Loucy (cell line): Measurements from ENCODE around the gene OTUD1.

Source experiments
- H2AFZ ChIP-seq: fragments of 200-600 bp; sonication (generic); 2 replicates; pipeline ENCODE4 v1.6.0; 2016; ENCODE audit warnings: antibody characterized with exemption, mild to moderate bottlenecking, low read length, moderate library complexity
- H3F3A ChIP-seq: fragments of 200-600 bp; 2 replicates; pipeline ENCODE4 v1.6.0; 2016; ENCODE audit warnings: antibody characterized with exemption, low read depth, mild to moderate bottlenecking
- H3K27me3 ChIP-seq: fragments of 200-600 bp; sonication (generic); 2 replicates; pipeline ENCODE4 v1.6.1; 2014; ENCODE audit warnings: low read length, mild to moderate bottlenecking; ENCODE audit not compliant: insufficient read depth, poor library complexity, severe bottlenecking
- H3K36me3 ChIP-seq: fragments of 200-600 bp; sonication (generic); 2 replicates; pipeline ENCODE4 v1.6.1; 2016; ENCODE audit warnings: low read length; ENCODE audit not compliant: insufficient read depth
- H3K4me1 ChIP-seq: fragments of 200-600 bp; sonication (generic); 2 replicates; pipeline ENCODE4 v1.5.1; 2014; ENCODE audit warnings: low read length, mild to moderate bottlenecking; ENCODE audit not compliant: insufficient read depth, poor library complexity, severe bottlenecking
- H3K4me2 ChIP-seq: fragments of 200-600 bp; sonication (generic); 2 replicates; pipeline ENCODE4 v1.6.0; 2014; ENCODE audit warnings: antibody characterized with exemption, low read length, low read depth, mild to moderate bottlenecking; ENCODE audit not compliant: poor library complexity, severe bottlenecking
- H3K4me3 ChIP-seq: fragments of 200-600 bp; sonication (generic); 2 replicates; pipeline ENCODE4 v1.5.1; 2014; ENCODE audit warnings: low read length, mild to moderate bottlenecking, mixed read lengths; ENCODE audit not compliant: poor library complexity, severe bottlenecking
- H3K79me2 ChIP-seq: fragments of 200-600 bp; sonication (generic); 2 replicates; pipeline ENCODE4 v1.6.1; 2014; ENCODE audit warnings: low read length; ENCODE audit not compliant: insufficient read depth
- H3K9ac ChIP-seq: fragments of 200-600 bp; sonication (generic); 2 replicates; pipeline ENCODE4 v1.6.0; 2014; ENCODE audit warnings: mild to moderate bottlenecking, low read depth, low read length, moderate library complexity; ENCODE audit not compliant: poor library complexity, severe bottlenecking
- H3K9me2 ChIP-seq: fragments of 200-600 bp; sonication (generic); replicated peaks from 2 replicates; pipeline ENCODE4 v1.6.1; 2016; ENCODE audit warnings: low read depth, low read length, mixed read lengths
- H3K9me3 ChIP-seq: fragments of 200-600 bp; sonication (generic); 2 replicates; pipeline ENCODE4 v1.6.1; 2014; ENCODE audit warnings: mild to moderate bottlenecking, antibody characterized with exemption, low read length, low read depth; ENCODE audit not compliant: insufficient read depth
- H4K20me1 ChIP-seq: fragments of 200-600 bp; sonication (generic); 2 replicates; pipeline ENCODE4 v1.6.0; 2014; ENCODE audit warnings: antibody characterized with exemption, low read length, mild to moderate bottlenecking; ENCODE audit not compliant: insufficient read depth, poor library complexity, severe bottlenecking
- EZH2phosphoT487 ChIP-seq: fragments of 200-600 bp; IDR thresholded peaks from 2 replicates; pipeline ENCODE4 v1.6.1; 2018; ENCODE audit warnings: antibody characterized with exemption, mild to moderate bottlenecking, moderate library complexity, borderline replicate concordance
- TF ChIP-seq, protein P1 (sequence below): fragments of 200-600 bp; sonication (generic); conservative IDR thresholded peaks from 2 replicates; pipeline ENCODE4 v1.5.1; 2014; ENCODE audit warnings: mild to moderate bottlenecking, antibody characterized with exemption, low read length

The OTUD1 gene

DNA sequence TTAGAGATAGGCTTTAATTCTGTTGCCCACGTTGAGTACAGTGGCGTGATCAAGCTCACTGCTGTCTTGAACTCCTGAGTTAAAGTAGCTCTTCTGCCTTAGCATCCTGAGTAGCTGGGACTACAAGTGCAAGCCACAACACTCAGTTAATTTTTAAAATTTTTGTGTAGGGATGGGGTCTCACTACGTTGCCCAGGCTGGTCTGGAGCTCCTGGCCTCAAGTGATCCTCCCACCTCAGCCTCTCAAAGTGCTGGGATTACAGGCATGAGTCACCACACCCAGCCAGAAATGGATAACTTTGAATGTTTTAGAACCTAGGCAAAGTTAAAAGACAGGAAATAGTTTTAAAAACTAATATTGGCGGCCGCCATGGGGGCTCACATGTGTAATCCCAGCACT is 43.9 kb upstream of the OTUD1 start:
- Histone ChIP-seq H3K9me2 (no peaks in the 10 kb centered on the region), H3K9me3 (no peaks in the 10 kb centered on the region), H3K36me3 (no peaks in the 10 kb centered on the region), H3K4me3 (no peak overlapping the region), H3F3A (no peaks in the 10 kb centered on the region), H3K4me1 (no peaks in the 10 kb centered on the region), H3K4me2 (no peak overlapping the region), H3K9ac (no peak overlapping the region), H3K27me3 (no peaks in the 10 kb centered on the region), H4K20me1 (no peaks in the 10 kb centered on the region), H2AFZ (no peak overlapping the region), H3K79me2 (no peaks in the 10 kb centered on the region)
- TF ChIP-seq EZH2phosphoT487 = no peak
- TF ChIP-seq, protein P1, sequence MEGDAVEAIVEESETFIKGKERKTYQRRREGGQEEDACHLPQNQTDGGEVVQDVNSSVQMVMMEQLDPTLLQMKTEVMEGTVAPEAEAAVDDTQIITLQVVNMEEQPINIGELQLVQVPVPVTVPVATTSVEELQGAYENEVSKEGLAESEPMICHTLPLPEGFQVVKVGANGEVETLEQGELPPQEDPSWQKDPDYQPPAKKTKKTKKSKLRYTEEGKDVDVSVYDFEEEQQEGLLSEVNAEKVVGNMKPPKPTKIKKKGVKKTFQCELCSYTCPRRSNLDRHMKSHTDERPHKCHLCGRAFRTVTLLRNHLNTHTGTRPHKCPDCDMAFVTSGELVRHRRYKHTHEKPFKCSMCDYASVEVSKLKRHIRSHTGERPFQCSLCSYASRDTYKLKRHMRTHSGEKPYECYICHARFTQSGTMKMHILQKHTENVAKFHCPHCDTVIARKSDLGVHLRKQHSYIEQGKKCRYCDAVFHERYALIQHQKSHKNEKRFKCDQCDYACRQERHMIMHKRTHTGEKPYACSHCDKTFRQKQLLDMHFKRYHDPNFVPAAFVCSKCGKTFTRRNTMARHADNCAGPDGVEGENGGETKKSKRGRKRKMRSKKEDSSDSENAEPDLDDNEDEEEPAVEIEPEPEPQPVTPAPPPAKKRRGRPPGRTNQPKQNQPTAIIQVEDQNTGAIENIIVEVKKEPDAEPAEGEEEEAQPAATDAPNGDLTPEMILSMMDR = no peak

DNA sequence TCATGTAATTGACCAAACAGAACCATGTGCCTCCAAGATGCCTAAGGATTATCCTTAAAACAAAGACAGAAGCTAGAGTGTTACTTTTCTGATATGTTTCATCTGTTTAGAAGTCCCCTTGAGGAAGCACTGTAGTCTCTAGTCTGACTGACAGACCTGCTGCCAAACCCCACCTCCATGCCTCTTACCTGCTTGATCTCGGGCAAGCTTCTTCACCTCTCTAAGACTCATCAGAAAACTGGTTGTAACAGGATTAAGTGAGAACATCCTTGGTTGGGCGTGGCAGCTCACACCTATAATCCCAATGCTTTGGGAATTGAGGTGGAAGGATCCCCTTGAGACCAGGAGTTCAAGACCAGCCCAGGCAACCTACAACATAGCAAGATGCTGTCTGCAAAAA is 42.2 kb upstream of the OTUD1 start:
- no peak overlapping the region for H2AFZ ChIP-seq
- TF ChIP-seq, protein P1 = no peak
- no peak for TF ChIP-seq EZH2phosphoT487
- H3K36me3 ChIP-seq = no peaks in the 10 kb centered on the region
- no peaks in the 10 kb centered on the region for H3K9me3 ChIP-seq
- no peak overlapping the region for H3K4me2 ChIP-seq
- no peaks in the 10 kb centered on the region for H3F3A ChIP-seq
- no peaks in the 10 kb centered on the region for H3K79me2 ChIP-seq
- no peak overlapping the region for H3K4me3 ChIP-seq
- H4K20me1 ChIP-seq = no peaks in the 10 kb centered on the region
- no peaks in the 10 kb centered on the region for H3K27me3 ChIP-seq
- H3K4me1 ChIP-seq = no peaks in the 10 kb centered on the region
- no peaks in the 10 kb centered on the region for H3K9me2 ChIP-seq
- no peak overlapping the region for H3K9ac ChIP-seq

DNA sequence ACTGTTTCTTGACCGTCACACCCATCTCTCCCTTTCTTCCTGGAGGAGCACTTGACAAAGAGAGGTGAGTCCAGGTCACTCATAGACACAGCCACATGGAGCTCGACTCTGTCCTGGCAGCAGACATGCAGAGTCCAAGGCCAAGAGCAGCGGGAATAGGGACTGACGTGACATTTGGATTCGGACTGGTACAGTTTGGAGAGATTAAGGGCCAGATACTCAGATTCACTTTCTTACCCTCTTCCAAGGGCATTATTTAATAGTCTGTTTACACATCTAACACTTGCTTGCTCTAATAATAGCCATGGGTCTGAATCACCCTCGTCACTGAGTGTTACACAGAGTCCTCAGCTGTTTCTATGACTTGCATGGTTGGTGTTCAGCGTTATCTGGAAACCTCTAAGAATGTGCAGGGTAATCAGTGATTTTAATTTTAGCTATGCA is 39.2 kb upstream of the OTUD1 start:
- Histone ChIP-seq H3F3A (no peaks in the 10 kb centered on the region), H3K9ac (no peak overlapping the region), H3K9me3 (no peaks in the 10 kb centered on the region), H3K79me2 (no peaks in the 10 kb centered on the region), H3K4me2 (no peak overlapping the region), H3K9me2 (no peaks in the 10 kb centered on the region), H4K20me1 (no peaks in the 10 kb centered on the region), H2AFZ (no peak overlapping the region), H3K36me3 (no peaks in the 10 kb centered on the region), H3K27me3 (no peaks in the 10 kb centered on the region), H3K4me3 (no peak overlapping the region), H3K4me1 (no peaks in the 10 kb centered on the region)
- no peak for TF ChIP-seq EZH2phosphoT487
- TF ChIP-seq, protein P1 = no peak
